SH-SY5Y (cell line): ENCODE results near the gene PRPF19.

Experiments used
- GATA2 ChIP-seq: IDR thresholded peaks from 2 replicates; pipeline ENCODE4 v1.6.1; 2011; ENCODE audit warnings: mild to moderate bottlenecking, low read depth, low read length
- GATA3 ChIP-seq: IDR thresholded peaks from 2 replicates; pipeline ENCODE4 v1.6.1; 2011; ENCODE audit warnings: low read depth, mild to moderate bottlenecking, low read length, moderate library complexity

DNA sequence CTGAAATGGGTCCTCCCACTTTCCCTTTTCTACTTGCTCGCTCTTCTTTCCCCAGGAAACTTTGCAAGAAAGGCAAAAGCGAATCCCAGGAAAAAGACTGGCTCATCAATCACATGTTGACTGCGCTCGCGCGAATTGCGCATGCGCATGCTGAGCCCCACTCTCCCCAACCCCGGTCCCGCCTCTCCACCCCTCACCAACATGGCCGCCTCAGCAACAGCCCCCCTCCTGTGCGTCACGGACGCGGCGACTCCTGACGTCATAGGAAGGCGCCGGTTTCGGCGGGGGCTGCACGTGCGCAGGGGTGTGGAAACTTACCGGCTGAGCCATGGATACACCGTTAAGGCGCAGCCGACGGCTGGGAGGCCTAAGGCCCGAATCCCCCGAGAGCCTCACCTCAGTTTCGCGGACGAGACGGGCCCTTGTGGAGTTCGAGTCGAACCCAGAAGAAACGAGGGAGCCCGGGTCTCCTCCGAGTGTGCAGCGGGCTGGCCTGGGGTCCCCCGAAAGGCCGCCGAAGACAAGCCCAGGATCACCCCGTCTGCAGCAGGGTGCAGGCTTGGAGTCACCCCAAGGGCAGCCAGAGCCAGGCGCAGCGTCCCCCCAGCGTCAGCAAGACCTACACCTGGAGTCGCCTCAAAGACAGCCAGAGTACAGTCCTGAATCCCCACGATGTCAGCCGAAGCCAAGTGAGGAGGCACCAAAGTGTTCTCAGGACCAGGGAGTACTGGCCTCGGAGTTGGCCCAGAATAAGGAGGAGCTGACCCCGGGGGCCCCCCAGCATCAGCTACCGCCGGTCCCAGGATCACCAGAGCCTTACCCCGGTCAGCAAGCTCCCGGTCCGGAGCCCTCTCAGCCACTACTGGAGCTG, 64.4 kb downstream of the PRPF19 start, which contains the start of gene CCDC86:
- TF ChIP-seq GATA2, result no peak
- no peak for TF ChIP-seq GATA3
